K562 (cell line): ENCODE results near the gene NPNT. TPM values are rescaled to one million over a fixed set of nuclear protein-coding genes. Genes with fewer than 3 reads are reported as not detected.

Experiments used
- ATAC-seq: fragments of 200-7000 bp; cut with Tn5 transposase; 3 replicates; pipeline ENCODE4 v1.9.1; 2020; ENCODE audit warnings: moderate library complexity
- BruUV-seq: library from RNA; stranded (reverse); fragments of 400-500 nt; replicated peaks from 2 replicates; lab custom pipeline; 2021; lab: Mats Ljungman, UMichigan
- CTCF ChIA-PET: fragments of 300-600 bp; formaldehyde crosslinking; extraction: SDS; loops from one replicate; lab custom pipeline; 2021; ENCODE audit warnings: low intra/inter-chr PET ratio; lab: Yijun Ruan, JAX
- POLR2A ChIA-PET: fragments of 300-600, 350-650 bp; sonication (Branson Sonifier 250); formaldehyde crosslinking; extraction: SDS; loops from one replicate; lab custom pipeline; 2021; ENCODE audit warnings: antibody characterized with exemption, inconsistent platforms; lab: Yijun Ruan, JAX
- DNase-seq, 4 experiments: peaks; one replicate each; pipeline versions ENCODE4 v3.0.0 to v3.0.0-alpha.2; 2011 to 2018; ENCODE audit warnings: low spot score in 3 of 4, mixed read lengths in 3 of 4; ENCODE audit errors: extremely low read depth in 1 of 4
- FAIRE-seq: peaks from 2 replicates; lab custom pipeline; 2011; peaks lifted over from hg19 to GRCh38; lab: Jason Lieb, UNC
- H2AFZ ChIP-seq: 2 replicates; pipeline ENCODE4 v1.6.0; 2011; ENCODE audit warnings: low read depth, low read length, control low read depth, inconsistent platforms
- H3K27ac ChIP-seq: fragments of 200-600 bp; 3 replicates; pipeline ENCODE4 v1.8.0; 2011; ENCODE audit warnings: low read depth, mild to moderate bottlenecking, control low read depth, inconsistent platforms, low read length, moderate library complexity, mixed read lengths; ENCODE audit errors: extremely low read depth
- H3K27me3 ChIP-seq, 2 experiments: fragments of 300-600 bp in 1 of 2; 2 replicates in 1 of 2; 3 replicates in 1 of 2; pipeline versions ENCODE4 v1.6.0 to v1.8.0; 2011; ENCODE audit warnings: inconsistent platforms in 2 of 2, low read length in 2 of 2, mild to moderate bottlenecking in 1 of 2, mixed read lengths in 1 of 2, moderate library complexity in 1 of 2; ENCODE audit not compliant: control insufficient read depth in 2 of 2, insufficient read depth in 2 of 2
- H3K36me3 ChIP-seq: fragments of 300-600 bp; 3 replicates; pipeline ENCODE4 v1.8.0; 2011; ENCODE audit warnings: mild to moderate bottlenecking, low read length, inconsistent platforms; ENCODE audit not compliant: control insufficient read depth, insufficient read depth
- H3K4me1 ChIP-seq, 2 experiments: fragments of 200-600 bp in 1 of 2; replicated peaks in 1 of 2; 2 replicates in 1 of 2; 3 replicates in 1 of 2; pipeline versions ENCODE4 v1.5.1 to v1.8.0; 2011; ENCODE audit warnings: inconsistent platforms in 2 of 2, low read length in 2 of 2, mild to moderate bottlenecking in 1 of 2, mixed read lengths in 1 of 2, moderate library complexity in 1 of 2; ENCODE audit not compliant: control insufficient read depth in 2 of 2, insufficient read depth in 2 of 2
- H3K4me2 ChIP-seq: 2 replicates; pipeline ENCODE4 v1.6.1; 2011; ENCODE audit warnings: low read length, control low read depth, inconsistent platforms, mixed read lengths; ENCODE audit not compliant: insufficient read depth
- H3K4me3 ChIP-seq: fragments of 200-600 bp; sonication (generic), shearing (Covaris generic); 2 replicates; pipeline ENCODE4 v1.5.1; 2016; ENCODE audit warnings: control low read depth, inconsistent platforms
- H3K79me2 ChIP-seq: fragments of 200-600 bp; 3 replicates; pipeline ENCODE4 v1.8.0; 2011; ENCODE audit warnings: low read length, inconsistent platforms; ENCODE audit not compliant: control insufficient read depth, insufficient read depth
- H3K9ac ChIP-seq, 2 experiments: 2 replicates each; pipeline versions ENCODE4 v1.6.0 to v1.6.1; 2011; ENCODE audit warnings: low read depth in 2 of 2, low read length in 2 of 2, control low read depth in 1 of 2, inconsistent platforms in 1 of 2, mild to moderate bottlenecking in 1 of 2, mixed read lengths in 1 of 2; ENCODE audit not compliant: insufficient read depth in 1 of 2
- H3K9me1 ChIP-seq: one replicate; pipeline ENCODE4 v1.6.0; 2011; ENCODE audit warnings: inconsistent platforms, mild to moderate bottlenecking, low read length, moderate library complexity; ENCODE audit not compliant: control insufficient read depth, insufficient read depth
- H3K9me3 ChIP-seq: replicated peaks from 2 replicates; pipeline ENCODE4 v1.5.1; 2011; ENCODE audit warnings: low read depth, low read length, inconsistent platforms; ENCODE audit not compliant: control insufficient read depth, insufficient read depth
- H4K20me1 ChIP-seq: replicated peaks from 2 replicates; pipeline ENCODE4 v1.6.1; 2011; ENCODE audit warnings: low read length, inconsistent platforms, mixed read lengths; ENCODE audit not compliant: control insufficient read depth, insufficient read depth
- CBX5 ChIP-seq: IDR thresholded peaks from 2 replicates; pipeline ENCODE4 v1.6.1; 2014; ENCODE audit warnings: low read depth, borderline replicate concordance
- CXXC5 ChIP-seq: fragments of 250-450 bp; sonication (Bioruptor Pico); IDR thresholded peaks from 2 replicates; pipeline ENCODE4 v1.8.0; 2022; ENCODE audit warnings: inconsistent platforms, mild to moderate bottlenecking, moderate library complexity
- EGR1 ChIP-seq: fragments of 450-650 bp; conservative IDR thresholded peaks from 2 replicates; pipeline ENCODE4 v1.6.1; 2017; ENCODE audit warnings: mild to moderate bottlenecking
- HDAC3 ChIP-seq: fragments of 450-650 bp; IDR thresholded peaks from 2 replicates; pipeline ENCODE4 v1.6.1; 2018; ENCODE audit warnings: borderline replicate concordance, mild to moderate bottlenecking, moderate library complexity; ENCODE audit not compliant: partially characterized antibody
- HNRNPLL ChIP-seq: fragments of 200-400 bp; formaldehyde crosslinking; IDR thresholded peaks from 2 replicates; pipeline ENCODE4 v1.6.1; 2017; ENCODE audit warnings: low read length, low read depth, mild to moderate bottlenecking; ENCODE audit not compliant: poor library complexity, severe bottlenecking
- KDM4B ChIP-seq, 2 experiments: fragments of 450-650 bp in 1 of 2; sonication (generic) in 1 of 2; IDR thresholded peaks; 2 replicates each; pipeline ENCODE4 v1.6.1; 2016 to 2017; ENCODE audit warnings: borderline replicate concordance in 2 of 2, antibody characterized with exemption in 1 of 2, low read depth in 1 of 2, mild to moderate bottlenecking in 1 of 2
- PYGO2 ChIP-seq: fragments of 450-650 bp; IDR thresholded peaks from 2 replicates; pipeline ENCODE4 v1.6.1; 2016; ENCODE audit warnings: mild to moderate bottlenecking, missing genetic modification characterization, moderate library complexity, missing compliant biosample characterization
- SMARCB1 ChIP-seq: IDR thresholded peaks from 2 replicates; pipeline ENCODE4 v1.6.1; 2011; ENCODE audit warnings: improper control_type of control experiment, low read depth; ENCODE audit not compliant: insufficient read length
- ZNF384 ChIP-seq: IDR thresholded peaks from 2 replicates; pipeline ENCODE4 v1.6.1; 2012; ENCODE audit warnings: low read depth, low read length, improper control_type of control experiment
- WGBS: fragments of 100-300 bp; shearing (Covaris generic); methylation state at CpG from one replicate; pipeline ENCODE4 v1.1.6; 2016; ENCODE audit warnings: low coverage, mixed read lengths; ENCODE audit not compliant: insufficient coverage; ENCODE audit errors: missing lambda C conversion rate; 5-methylcytosine and 5-hydroxymethylcytosine counted together
- in situ Hi-C: fragments of 300-500 bp; cut with MboI; formaldehyde crosslinking; loops from 4 replicates; pipeline ENCODE4 v1.15.0; 2018; ENCODE audit warnings: inconsistent platforms, mixed read lengths
- intact Hi-C: fragments of 100-400 bp; cut with micrococcal nuclease; formaldehyde crosslinking; loops from 2 replicates; pipeline ENCODE4 v1.14.2; 2022
- polyA plus RNA-seq, 8 experiments: library from polyadenylated mRNA; depleted of rRNA in 4 of 8; stranded (reverse) in 5 of 8; unstranded in 3 of 8; fragments of >200 nt; fragmentation: Nextera tagmentation in 2 of 8; fragmentation: Illumina TruSeq in 1 of 8; extraction: Ambion mirVana in 2 of 8; extraction: Trizol in 1 of 8; gene quantifications; 2 replicates each; pipeline versions ENCODE4 v1.2.1 to v1.2.3, GENCODE V29; 2011 to 2014; ENCODE audit warnings: inconsistent platforms in 1 of 8, missing spikeins in 1 of 8
- total RNA-seq, 7 experiments: library from RNA; depleted of rRNA in 6 of 7; stranded (reverse); fragments of >200 nt in 6 of 7; fragmentation: Illumina TruSeq in 2 of 7; extraction: Trizol in 2 of 7; gene quantifications; 2 replicates each; pipeline versions ENCODE4 v1.2.1 to v1.2.3, GENCODE V29; 2011 to 2021; ENCODE audit warnings: low replicate concordance in 1 of 7
- TF ChIP-seq, protein P1 (sequence below): sonication (generic); formaldehyde crosslinking; IDR thresholded peaks from 2 replicates; pipeline ENCODE4 v1.8.0; 2022; ENCODE audit warnings: missing genetic modification reagents, mild to moderate bottlenecking, borderline replicate concordance
- TF ChIP-seq, protein P2 (sequence below): fragments of 250-450 bp; sonication (Bioruptor Pico); IDR thresholded peaks from 2 replicates; pipeline ENCODE4 v1.8.0; 2022; ENCODE audit warnings: moderate library complexity, mild to moderate bottlenecking, inconsistent platforms
- TF ChIP-seq, protein P3 (sequence below): fragments of 450-650 bp; IDR thresholded peaks from 2 replicates; pipeline ENCODE4 v1.6.1; 2016; ENCODE audit warnings: low read depth

Gene NPNT
- total and polyA plus RNA-seq, 9 of the 15 experiments (the other 6 are each of a cell fraction or from before 2014, with no cell fraction given), result 0.22 TPM; not detected in 8

DNA sequence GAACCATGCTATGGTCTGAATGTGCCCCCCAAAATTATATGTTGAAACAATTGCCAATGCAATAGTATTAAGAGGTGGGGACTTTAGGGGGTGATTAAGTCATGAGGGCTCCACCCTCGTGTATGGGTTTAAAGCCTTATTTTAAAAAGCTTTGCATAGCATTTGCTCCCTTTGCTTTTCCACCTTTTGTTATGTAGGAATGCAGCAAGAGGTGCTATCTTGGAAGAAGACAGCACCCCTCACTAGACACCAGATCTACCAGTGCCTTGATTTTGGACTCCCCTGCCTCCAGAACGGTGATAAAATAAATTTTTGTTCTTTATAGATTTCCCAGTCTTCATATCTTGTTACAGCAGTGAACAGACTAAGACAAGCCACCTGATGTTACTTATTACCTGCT is 23.3 kb upstream of the NPNT start:
- no peak overlapping the region for H3K4me3 ChIP-seq
- intact Hi-C loops, result no loop called here
- H3K9me3 ChIP-seq, result no peaks in the 10 kb centered on the region
- no peaks in the 10 kb centered on the region for H3K36me3 ChIP-seq
- no TSS peak for BruUV-seq
- H2AFZ ChIP-seq, result no peak overlapping the region
- H3K9ac ChIP-seq, result no peak overlapping the region
- POLR2A ChIA-PET, result no interaction called here
- H3K27ac ChIP-seq, result no peak overlapping the region
- no peaks in the 10 kb centered on the region for H3K9me1 ChIP-seq
- no peak overlapping the region for H3K4me2 ChIP-seq
- CTCF ChIA-PET, result no interaction called here
- no peak for DNase-seq
- WGBS, result 0% methylated on average over 2 of the region's 2 CpGs
- no peaks in the 10 kb centered on the region for H3K79me2 ChIP-seq
- no peaks in the 10 kb centered on the region for H3K27me3 ChIP-seq
- in situ Hi-C loops, result no loop called here
- no peaks in the 10 kb centered on the region for H3K4me1 ChIP-seq
- FAIRE-seq, result no peak
- ATAC-seq, result no peak
- no peaks in the 10 kb centered on the region for H4K20me1 ChIP-seq
- TF ChIP-seq KDM4B (IDR thresholded peaks at IDR 0.05; ENCODE audit: borderline replicate concordance in 2 of 2, low read depth in 1 of 2) (no peak), CXXC5 (CRISPR knock-in tag) (no peak), HNRNPLL (no peak), SMARCB1 (no peak), PYGO2 (tag) (no peak), CBX5 (no peak), EGR1 (no peak), HDAC3 (no peak), ZNF384 (no peak)
- TF ChIP-seq, protein P1, sequence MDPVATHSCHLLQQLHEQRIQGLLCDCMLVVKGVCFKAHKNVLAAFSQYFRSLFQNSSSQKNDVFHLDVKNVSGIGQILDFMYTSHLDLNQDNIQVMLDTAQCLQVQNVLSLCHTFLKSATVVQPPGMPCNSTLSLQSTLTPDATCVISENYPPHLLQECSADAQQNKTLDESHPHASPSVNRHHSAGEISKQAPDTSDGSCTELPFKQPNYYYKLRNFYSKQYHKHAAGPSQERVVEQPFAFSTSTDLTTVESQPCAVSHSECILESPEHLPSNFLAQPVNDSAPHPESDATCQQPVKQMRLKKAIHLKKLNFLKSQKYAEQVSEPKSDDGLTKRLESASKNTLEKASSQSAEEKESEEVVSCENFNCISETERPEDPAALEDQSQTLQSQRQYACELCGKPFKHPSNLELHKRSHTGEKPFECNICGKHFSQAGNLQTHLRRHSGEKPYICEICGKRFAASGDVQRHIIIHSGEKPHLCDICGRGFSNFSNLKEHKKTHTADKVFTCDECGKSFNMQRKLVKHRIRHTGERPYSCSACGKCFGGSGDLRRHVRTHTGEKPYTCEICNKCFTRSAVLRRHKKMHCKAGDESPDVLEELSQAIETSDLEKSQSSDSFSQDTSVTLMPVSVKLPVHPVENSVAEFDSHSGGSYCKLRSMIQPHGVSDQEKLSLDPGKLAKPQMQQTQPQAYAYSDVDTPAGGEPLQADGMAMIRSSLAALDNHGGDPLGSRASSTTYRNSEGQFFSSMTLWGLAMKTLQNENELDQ (CRISPR knock-in tag), result no peak
- TF ChIP-seq, protein P2, sequence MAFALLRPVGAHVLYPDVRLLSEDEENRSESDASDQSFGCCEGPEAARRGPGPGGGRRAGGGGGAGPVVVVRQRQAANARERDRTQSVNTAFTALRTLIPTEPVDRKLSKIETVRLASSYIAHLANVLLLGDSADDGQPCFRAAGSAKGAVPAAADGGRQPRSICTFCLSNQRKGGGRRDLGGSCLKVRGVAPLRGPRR (CRISPR knock-in tag), result no peak
- TF ChIP-seq, protein P3, sequence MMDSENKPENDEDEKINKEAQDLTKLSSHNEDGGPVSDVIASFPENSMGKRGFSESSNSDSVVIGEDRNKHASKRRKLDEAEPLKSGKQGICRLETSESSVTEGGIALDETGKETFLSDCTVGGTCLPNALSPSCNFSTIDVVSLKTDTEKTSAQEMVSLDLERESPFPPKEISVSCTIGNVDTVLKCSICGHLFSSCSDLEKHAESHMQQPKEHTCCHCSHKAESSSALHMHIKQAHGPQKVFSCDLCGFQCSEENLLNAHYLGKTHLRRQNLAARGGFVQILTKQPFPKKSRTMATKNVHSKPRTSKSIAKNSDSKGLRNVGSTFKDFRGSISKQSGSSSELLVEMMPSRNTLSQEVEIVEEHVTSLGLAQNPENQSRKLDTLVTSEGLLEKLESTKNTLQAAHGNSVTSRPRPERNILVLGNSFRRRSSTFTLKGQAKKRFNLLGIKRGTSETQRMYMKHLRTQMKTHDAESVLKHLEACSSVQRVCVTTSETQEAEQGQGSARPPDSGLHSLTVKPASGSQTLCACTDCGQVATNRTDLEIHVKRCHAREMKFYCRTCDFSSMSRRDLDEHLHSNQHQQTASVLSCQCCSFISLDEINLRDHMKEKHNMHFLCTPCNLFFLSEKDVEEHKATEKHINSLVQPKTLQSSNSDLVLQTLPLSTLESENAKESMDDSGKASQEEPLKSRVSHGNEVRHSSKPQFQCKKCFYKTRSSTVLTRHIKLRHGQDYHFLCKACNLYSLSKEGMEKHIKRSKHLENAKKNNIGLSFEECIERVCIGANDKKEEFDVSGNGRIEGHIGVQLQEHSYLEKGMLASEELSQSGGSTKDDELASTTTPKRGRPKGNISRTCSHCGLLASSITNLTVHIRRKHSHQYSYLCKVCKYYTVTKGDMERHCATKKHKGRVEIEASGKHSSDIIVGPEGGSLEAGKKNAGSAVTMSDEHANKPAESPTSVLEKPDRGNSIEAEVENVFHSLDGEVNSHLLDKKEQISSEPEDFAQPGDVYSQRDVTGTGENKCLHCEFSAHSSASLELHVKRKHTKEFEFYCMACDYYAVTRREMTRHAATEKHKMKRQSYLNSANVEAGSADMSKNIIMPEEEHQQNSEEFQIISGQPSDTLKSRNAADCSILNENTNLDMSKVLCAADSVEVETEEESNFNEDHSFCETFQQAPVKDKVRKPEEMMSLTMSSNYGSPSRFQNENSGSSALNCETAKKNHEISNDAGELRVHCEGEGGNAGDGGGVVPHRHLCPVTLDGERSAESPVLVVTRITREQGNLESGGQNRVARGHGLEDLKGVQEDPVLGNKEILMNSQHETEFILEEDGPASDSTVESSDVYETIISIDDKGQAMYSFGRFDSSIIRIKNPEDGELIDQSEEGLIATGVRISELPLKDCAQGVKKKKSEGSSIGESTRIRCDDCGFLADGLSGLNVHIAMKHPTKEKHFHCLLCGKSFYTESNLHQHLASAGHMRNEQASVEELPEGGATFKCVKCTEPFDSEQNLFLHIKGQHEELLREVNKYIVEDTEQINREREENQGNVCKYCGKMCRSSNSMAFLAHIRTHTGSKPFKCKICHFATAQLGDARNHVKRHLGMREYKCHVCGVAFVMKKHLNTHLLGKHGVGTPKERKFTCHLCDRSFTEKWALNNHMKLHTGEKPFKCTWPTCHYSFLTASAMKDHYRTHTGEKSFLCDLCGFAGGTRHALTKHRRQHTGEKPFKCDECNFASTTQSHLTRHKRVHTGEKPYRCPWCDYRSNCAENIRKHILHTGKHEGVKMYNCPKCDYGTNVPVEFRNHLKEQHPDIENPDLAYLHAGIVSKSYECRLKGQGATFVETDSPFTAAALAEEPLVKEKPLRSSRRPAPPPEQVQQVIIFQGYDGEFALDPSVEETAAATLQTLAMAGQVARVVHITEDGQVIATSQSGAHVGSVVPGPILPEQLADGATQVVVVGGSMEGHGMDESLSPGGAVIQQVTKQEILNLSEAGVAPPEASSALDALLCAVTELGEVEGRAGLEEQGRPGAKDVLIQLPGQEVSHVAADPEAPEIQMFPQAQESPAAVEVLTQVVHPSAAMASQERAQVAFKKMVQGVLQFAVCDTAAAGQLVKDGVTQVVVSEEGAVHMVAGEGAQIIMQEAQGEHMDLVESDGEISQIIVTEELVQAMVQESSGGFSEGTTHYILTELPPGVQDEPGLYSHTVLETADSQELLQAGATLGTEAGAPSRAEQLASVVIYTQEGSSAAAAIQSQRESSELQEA, result no peak
